A172 (cell line): ENCODE data around the gene POLG. TPM values are rescaled to one million over a fixed set of nuclear protein-coding genes. Genes with fewer than 3 reads are reported as not detected.

Experiments
- DNase-seq: peaks from one replicate; pipeline ENCODE4 v3.0.0-alpha.2; 2015; ENCODE audit warnings: low spot score
- total RNA-seq: library from RNA; depleted of rRNA; stranded (reverse); fragments of >200 nt; shearing (Covaris generic); gene quantifications from 2 replicates; pipeline ENCODE4 v1.2.3, GENCODE V29; 2014

Gene POLG
- total RNA-seq, 1 experiment from 2014 or later: 40.2 TPM

DNA sequence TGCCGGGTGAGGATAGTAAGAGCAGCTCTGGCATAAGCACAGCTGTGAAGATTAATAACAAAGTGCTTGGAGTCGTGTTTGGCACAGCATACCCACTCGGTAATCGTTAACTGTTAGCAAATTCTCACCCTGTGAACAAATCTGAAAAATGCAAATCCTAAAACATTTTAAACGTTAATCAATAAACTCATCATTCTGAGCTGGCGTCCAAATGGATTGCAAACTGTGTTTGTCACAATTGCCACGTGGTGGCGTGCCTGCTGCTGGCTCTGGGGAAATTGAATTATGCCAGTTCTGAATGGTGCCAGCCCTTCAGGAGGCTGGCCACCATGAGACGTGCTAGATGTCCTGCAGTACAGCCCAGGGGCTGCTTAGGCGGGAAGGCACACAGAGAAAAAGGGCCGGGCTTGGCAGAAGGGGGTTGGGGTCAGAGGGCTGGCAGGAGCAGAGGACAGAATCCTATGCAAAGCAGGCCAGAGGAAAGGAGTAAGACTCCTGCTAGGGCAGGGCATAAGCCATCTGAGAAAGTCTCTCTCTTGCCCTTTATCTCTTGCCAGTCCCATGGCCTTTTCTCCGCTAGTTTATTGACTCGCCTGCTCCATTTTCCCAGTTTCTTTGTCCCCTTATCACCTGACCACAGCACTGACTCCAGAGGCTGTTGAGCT, 22.1 kb upstream of the POLG start:
- peak; percentile 13 for DNase-seq

GRCh38 chr15:89353991-89354390, 19.4 kb upstream of the POLG start:
- no peak for DNase-seq

DNA sequence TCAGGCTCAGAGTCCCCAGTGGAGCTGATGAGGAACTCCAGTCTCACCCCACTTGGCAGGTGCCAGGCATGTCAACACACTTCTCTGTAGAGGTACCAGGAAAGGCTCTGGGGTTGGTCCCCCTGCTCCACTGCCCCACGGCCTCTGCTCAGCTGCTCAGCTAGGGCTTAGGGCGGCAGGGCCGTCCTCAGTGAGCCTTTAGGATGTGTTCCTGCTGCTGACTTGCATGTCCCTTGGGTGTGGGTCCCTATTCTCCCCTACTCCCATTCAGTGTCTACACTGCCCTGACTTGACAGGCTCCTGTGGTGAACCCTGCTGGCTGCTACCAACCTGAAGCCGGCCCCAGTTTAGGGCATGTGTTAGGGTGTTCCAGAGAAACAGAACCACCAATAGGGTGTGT, 17.9 kb upstream of the POLG start:
- DNase-seq: no peak

- peak; percentile 38 for DNase-seq
Observed at GRCh38 chr15:89349206-89349558, 14.6 kb upstream of the POLG start.

- DNase-seq: no peak
Observed at GRCh38 chr15:89346516-89347231, 12.1 kb upstream of the POLG start.

DNA sequence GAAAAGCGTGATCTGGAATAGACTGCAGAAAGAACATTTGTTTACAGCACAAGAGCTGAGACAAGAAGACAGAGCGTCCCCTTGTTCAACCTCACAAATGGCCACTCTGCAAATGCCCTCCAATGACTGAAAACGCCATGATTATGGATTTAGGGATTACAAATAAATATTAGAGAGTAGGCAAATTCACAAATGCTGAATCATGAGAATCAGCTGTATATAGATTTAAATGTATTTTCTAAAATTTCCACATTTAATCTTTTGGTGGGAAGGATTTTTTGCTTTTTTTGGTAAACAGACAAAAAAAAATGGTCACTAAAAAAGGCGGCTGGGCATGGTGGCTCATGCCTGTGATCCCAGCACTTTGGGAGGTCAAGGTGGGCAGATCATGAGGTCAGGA, 10.6 kb upstream of the POLG start:
- DNase-seq: no peak

- no peak for DNase-seq
Observed at GRCh38 chr15:89342840-89343239, 8.2 kb upstream of the POLG start.

DNA sequence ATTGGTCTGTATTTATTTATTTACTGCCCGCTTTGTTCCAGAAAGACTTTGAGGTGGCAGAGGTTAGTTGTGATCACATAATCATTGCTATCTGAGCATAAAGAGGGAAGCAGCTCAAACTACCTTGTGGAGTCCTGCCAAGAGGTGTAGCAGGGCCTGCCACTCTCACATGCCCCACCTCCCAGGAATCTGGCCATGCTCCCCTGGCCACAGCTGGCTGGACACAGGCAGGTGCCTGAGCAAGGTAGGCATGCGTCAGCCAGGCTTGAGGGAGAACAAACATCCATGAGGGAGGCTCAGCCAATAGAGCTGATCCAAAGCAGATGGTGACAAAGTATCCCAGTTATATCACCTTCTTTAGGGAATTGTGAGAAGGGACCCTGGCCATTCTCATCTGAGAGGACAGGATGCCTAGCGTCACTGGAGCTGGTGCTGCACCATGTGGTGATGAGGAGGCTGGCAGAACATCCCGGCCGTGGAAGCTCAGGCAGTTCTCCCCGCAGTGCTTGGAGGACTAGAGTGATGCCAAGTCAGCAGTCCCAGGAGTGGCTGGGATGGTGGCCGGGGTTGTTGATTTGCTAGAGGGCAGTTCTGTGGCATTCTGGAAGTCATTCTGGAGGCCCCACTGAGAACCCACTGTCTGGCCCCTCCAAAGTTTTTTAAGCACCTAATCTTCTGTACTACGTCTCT, 6.8 kb upstream of the POLG start:
- DNase-seq: no peak

DNA sequence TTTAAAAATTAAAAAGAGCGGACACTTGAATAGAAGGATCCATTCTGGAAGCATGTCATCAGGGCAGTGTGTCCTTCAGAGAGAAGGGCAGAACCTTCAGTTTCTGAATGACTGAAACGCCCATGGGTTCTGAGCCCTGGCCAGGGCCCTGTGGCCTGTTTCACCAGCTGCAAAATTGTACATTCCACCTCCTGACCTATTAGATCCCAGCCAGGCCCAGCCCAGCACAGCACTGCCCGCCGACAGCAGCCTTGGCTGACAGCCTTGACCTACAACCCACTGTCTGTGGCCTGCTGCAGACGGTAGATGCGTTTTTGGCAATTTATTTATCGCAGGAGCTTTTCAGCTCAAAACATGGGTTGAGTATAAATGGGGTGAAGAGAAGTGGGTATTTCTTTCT, 5.9 kb upstream of the POLG start:
- no peak for DNase-seq

DNA sequence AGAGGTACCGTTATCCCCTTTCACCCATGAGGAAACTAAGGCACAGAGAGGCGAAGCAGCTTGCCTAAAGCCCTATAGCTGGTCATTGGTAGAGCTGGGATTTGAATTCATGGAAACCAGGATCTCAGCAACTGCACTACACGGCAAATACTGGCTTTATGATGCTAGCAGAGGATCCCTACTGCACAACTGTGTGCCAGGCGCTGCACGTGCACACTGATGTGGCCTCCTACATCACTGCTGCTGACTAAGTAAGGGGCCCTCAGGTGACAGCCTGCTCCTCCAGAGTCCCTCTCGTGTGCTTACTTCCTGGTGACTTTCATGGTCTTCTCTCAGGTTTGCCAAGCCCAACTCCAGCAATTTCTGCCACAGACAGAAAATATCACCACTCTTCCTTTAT, 3.4 kb upstream of the POLG start:
- no peak for DNase-seq

GRCh38 chr15:89335298-89336041, 846 bp upstream of the POLG start:
- DNase-seq: no peak

- no peak for DNase-seq
Observed at GRCh38 chr15:89333959-89334509, 590 bp downstream of the POLG start.

GRCh38 chr15:89333011-89333860, 1.4 kb downstream of the POLG start:
- DNase-seq: no peak

- DNase-seq: no peak
Observed at GRCh38 chr15:89332446-89332845, 2.2 kb downstream of the POLG start.

DNA sequence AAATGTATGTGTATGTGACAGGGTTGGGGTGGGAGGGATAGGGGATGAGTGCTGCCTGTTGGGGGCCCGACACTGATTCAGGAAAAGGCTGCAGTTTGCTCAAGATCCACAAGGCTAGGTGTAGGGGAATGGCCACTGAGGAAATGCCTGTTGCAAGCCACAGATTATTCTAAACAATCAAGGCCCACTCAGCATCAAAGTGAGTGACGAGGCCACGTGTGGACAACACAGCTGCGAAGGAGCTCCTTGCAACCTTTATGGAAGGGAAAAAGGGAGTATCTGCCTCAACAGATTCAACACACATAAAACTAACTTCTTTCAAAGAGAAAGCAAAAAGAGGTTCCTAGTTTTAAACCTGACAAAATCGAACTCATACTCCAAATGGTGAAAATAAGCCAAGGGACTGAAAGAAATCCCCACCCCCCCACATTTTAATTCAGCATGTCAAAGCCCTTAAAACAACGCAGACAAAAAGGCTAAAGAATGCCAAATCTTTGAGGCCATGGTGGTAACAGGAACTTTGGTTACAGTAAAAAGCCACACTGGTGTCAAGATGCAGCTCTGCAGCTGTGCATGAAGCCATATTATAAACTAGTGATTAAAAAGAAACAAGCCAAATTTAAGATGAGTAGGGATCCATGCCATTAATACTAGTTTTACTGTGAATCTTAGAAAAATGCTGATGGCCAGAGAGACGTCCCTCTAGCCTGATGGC, 3.6 kb downstream of the POLG start:
- DNase-seq: no peak

- DNase-seq: no peak
Observed at GRCh38 chr15:89330119-89330518, 4.5 kb downstream of the POLG start.

- no peak for DNase-seq
Observed at GRCh38 chr15:89329329-89330084, 5.1 kb downstream of the POLG start.

DNA sequence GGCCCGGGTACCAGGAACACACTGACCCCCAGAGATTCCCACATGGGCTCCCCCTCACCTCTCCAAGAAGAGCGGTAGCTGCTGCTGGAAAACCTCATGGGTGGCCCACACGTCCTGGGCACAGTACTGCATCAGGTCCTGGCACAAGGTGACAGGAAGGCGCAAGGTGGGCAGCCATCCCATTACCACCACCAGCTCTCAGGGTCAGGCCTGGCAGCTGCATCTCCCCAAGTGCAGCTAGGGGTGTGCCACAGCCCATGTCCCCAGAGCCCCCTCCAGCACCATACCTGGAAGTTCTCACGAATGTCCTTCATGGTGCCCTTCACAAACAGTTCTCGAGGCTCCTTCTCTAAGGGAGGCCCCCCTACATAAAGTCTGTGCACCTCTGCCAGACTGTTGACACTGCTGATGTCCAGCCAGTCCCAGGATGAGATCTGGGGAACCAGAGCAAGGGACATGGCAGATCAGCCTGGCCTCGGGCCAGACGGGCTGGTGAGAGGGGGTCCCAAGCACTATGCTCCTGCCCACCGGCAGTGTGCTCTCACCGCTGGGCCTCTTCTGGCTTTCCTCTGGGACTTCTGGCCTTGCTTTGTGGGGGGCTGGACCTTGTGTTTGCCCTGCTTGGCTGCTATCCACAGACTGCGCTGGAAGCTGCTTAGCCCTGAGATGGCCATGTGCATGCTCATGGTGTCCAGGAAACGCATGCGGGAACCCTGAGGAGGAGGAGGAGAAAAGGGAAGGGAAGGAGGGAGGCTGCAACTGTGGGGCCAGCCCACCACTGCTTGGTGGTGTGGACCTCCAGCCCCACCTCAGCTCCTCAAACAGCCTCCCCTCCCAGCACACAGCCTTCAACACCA, 6.0 kb downstream of the POLG start:
- no peak for DNase-seq

DNA sequence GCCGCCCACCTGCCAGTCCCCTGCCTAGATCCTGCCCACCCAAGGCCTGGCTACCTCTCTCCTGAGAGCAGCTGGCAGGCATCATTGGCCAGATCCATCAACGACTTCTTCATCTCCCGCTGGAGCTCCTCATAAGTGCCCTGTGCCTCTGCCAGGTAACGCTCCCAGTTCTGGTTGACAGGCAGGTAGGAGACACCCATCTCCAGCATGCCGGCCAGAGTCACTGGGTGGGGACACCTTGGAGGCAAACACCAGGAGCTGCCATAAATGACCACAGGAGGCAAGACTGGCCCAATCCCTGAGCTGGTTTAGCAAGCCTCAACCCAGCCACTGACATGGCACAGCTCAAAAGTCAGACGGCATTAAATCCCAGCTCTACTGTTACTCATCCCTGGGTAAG, 7.5 kb downstream of the POLG start:
- DNase-seq: no peak
